Heart left ventricle (tissue), 16 donors: ENCODE measurements around the gene CRYGN. TPM values are rescaled to one million over a fixed set of nuclear protein-coding genes. Genes with fewer than 3 reads are reported as not detected.

Source experiments
- ATAC-seq, 4 donors: fragments of 200-7000 bp; cut with Tn5 transposase; one replicate each; pipeline ENCODE4 v1.9.1; 2020 to 2022; ENCODE audit warnings: moderate library complexity in 4 of 4, mild to moderate bottlenecking in 3 of 4, moderate number of reproducible peaks in 1 of 4
- DNase-seq, 5 donors: peaks; one replicate each; pipeline ENCODE4 v3.0.0-alpha.2; 2020
- H3K27ac ChIP-seq, 12 donors: fragments of 200-600 bp; sonication (generic) in 4 of 12; one replicate each; pipeline versions ENCODE4 v1.5.0 to v1.8.0; 2016 to 2022; ENCODE audit warnings: mild to moderate bottlenecking in 2 of 12
- H3K27me3 ChIP-seq, 9 donors: fragments of 200-600 bp; sonication (generic) in 2 of 9; one replicate each; pipeline versions ENCODE4 v1.5.1 to v1.8.0; 2016 to 2022; ENCODE audit warnings: mild to moderate bottlenecking in 3 of 9
- H3K36me3 ChIP-seq, 9 donors: fragments of 200-600 bp; sonication (generic) in 2 of 9; one replicate each; pipeline versions ENCODE4 v1.5.0 to v1.8.0; 2018 to 2022; ENCODE audit warnings: mild to moderate bottlenecking in 2 of 9
- H3K4me1 ChIP-seq, 12 donors: fragments of 200-600 bp; sonication (generic) in 4 of 12; one replicate each; pipeline versions ENCODE4 v1.5.0 to v1.8.0; 2016 to 2022; ENCODE audit warnings: mild to moderate bottlenecking in 3 of 12
- H3K4me3 ChIP-seq, 12 donors: fragments of 200-600 bp; sonication (generic) in 4 of 12; one replicate each; pipeline versions ENCODE4 v1.5.0 to v1.8.0; 2017 to 2022; ENCODE audit warnings: mild to moderate bottlenecking in 9 of 12, moderate library complexity in 4 of 12
- H3K9me3 ChIP-seq, 12 donors: fragments of 200-600 bp; sonication (generic) in 4 of 12; one replicate each; pipeline versions ENCODE4 v1.5.0 to v1.8.0; 2016 to 2022; ENCODE audit warnings: mild to moderate bottlenecking in 1 of 12
- POLR2A ChIP-seq, 2 donors: fragments of 450-650 bp; IDR thresholded peaks; one replicate each; pipeline ENCODE4 v1.6.1; 2017; ENCODE audit warnings: antibody characterized with exemption in 2 of 2, mild to moderate bottlenecking in 2 of 2, moderate library complexity in 2 of 2
- WGBS, 4 donors: extraction: QIAGEN DNeasy Blood & Tissue Kit in 2 of 4; methylation state at CpG; one replicate each; pipeline versions ENCODE4 v1.1.5 to v1.1.7; 2013 to 2018; 5-methylcytosine and 5-hydroxymethylcytosine counted together
- intact Hi-C, 10 donors: fragments of 100-400 bp; cut with DNase I; formaldehyde crosslinking; loops; one replicate each; pipeline versions ENCODE4 v1.11.1 to v1.14.2; 2022
- polyA plus RNA-seq, 2 donors: library from polyadenylated mRNA; stranded (reverse); fragments of 200-250 nt; gene quantifications; one replicate each; pipeline ENCODE4 v1.2.3, GENCODE V29; 2013
- total RNA-seq, 9 donors: library from RNA; depleted of rRNA in 2 of 9; stranded (reverse); fragments of >200 nt in 2 of 9; fragmentation: NEBNext Ultra II Directional in 3 of 9; extraction: Animal tissue kit (Norgen Biotek cat#: 25700) in 3 of 9; gene quantifications; one replicate each; pipeline versions ENCODE4 v1.1.0 to v1.2.4, GENCODE V29; 2016 to 2023
- TF ChIP-seq, protein P1 (sequence below), 12 donors: fragments of 200-600 bp; sonication (generic) in 4 of 12; IDR thresholded peaks; one replicate each; pipeline versions ENCODE4 v1.5.0 to v1.8.0; 2018 to 2022; ENCODE audit warnings: antibody characterized with exemption in 12 of 12, mild to moderate bottlenecking in 5 of 12
- donor health status: ischemic (EF 13 %, LVEDD 7.1; RV severe dilation, severe dysfunction).
- donor health status: healthy with polysubstance abuse.
- donor health status: DM: no; HTN: yes; CAD: no.
- donor health status: DM: no; HTN: no; CAD: no.
- donor health status: ischemic (EF 25% LVEDD 6.9; RV normal size, moderate dysfunction).
- donor health status: ischemic (EF 25% LVEDD 5.7; RV mildly dilated, moderate dysfunction).
- donor health status: healthy.
- donor health status: DM: yes; HTN: yes; CAD: no.
- donor health status: ischemic (EF 35%, LVEDD 5.7; RV mildly dilated, moderate dysfunction).
- donor health status: nonischemic (EF 11% LVEDD 7.7; RV severe dilation, severe dysfunction).
- donor health status: DM: yes; HTN: yes; CAD: no.
- donor health status: PGD.
- donor health status: ischemic (EF 29% LVEDD 5.4; RV normal size, mild dysfunction).
- donor health status: nonischemic (EF 23%, LVEDD 6.1; RV moderate dilation, normal function).

Gene CRYGN
- total and polyA plus RNA-seq, 11 donors, result 0.50 to 0.52 TPM; not detected in 9

DNA sequence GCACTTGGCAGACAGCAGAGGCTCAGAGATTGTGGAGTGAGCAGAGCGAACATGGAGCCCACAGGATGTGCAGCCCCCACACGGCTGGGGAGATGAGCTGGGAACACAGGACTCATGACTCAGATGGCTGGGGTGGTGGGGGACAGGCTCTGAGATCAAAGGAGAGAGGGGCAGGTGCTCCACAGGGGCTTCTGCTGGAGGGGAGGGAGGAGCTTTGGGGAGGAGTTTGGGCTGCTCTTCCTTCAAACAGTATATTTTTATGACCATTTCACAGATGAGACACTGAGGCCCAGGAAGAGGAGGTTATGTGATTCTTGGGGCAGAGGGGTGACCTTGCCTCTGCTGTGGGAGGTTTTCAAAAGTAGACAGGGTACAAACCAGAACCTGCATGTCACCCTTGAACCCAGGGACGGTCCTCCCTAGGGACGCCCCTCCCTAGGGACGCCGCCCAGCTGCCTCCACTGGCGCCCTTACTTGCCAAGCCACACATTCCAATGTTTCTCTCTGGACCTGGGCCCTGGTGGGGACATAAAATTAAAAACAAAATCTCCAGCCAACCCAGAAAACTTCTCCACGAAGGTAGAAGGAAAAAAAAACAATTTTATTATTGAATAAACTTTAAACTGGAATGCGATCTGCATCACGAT lies 981 bp upstream of the CRYGN start:
- intact Hi-C loops, result no loop called here
- no peaks in the 10 kb centered on the region for H3K36me3 ChIP-seq
- DNase-seq (no peak), ATAC-seq (no peak)
- H3K27me3 ChIP-seq, result peaks cover 0 to 32% (median 6%) of the 10 kb centered on the region in 9 donors
- peak overlapping the region in 1 of 12 donors; percentile 55 for H3K27ac ChIP-seq
- H3K4me1 ChIP-seq, result peaks cover 0 to 18% (median 9%) of the 10 kb centered on the region in 12 donors
- 60 to 73% (median 67%) methylated on average over 10 of the region's 10 CpGs for WGBS, 4 donors
- no peaks in the 10 kb centered on the region for H3K9me3 ChIP-seq
- no peak overlapping the region for H3K4me3 ChIP-seq
- no peak for TF ChIP-seq POLR2A (IDR thresholded peaks at IDR 0.05)
- TF ChIP-seq, protein P1, sequence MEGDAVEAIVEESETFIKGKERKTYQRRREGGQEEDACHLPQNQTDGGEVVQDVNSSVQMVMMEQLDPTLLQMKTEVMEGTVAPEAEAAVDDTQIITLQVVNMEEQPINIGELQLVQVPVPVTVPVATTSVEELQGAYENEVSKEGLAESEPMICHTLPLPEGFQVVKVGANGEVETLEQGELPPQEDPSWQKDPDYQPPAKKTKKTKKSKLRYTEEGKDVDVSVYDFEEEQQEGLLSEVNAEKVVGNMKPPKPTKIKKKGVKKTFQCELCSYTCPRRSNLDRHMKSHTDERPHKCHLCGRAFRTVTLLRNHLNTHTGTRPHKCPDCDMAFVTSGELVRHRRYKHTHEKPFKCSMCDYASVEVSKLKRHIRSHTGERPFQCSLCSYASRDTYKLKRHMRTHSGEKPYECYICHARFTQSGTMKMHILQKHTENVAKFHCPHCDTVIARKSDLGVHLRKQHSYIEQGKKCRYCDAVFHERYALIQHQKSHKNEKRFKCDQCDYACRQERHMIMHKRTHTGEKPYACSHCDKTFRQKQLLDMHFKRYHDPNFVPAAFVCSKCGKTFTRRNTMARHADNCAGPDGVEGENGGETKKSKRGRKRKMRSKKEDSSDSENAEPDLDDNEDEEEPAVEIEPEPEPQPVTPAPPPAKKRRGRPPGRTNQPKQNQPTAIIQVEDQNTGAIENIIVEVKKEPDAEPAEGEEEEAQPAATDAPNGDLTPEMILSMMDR (IDR thresholded peaks at IDR 0.05), result no peak

DNA sequence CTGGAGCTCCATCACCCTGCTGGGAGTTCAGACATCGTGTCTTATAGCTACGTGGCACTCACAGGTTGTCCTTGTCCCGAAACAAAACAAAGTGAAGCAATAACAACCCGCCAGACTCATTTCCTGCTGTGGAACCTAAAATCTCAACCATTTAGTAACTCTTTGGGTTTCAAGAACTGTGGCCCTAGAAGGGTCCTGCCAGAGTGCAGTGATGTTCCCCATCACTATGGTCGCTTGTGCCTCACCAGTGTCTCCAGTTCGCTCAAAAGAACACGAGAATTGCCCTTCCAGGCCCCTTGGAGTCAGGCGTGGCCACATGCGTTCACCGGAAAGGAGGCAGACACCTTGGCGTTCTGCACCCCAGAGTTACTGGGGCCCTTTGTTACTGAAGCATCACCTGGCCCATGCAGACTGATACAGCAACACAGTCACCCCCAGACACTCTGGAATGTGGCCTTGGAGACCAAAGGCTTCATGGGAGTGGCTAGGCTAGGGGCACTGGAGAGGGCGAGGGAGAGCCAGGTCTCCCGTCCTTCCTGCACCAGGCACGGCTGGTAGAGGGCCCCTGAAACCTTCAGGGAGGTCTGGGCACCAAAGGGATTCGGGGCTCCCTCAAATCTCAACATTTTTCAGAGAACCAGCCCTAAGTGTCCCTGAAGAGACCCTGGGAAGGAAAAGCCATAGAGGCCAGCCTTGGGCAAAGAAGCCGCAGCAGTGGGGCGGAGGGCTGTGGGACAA lies 908 bp downstream of the CRYGN start:
- intact Hi-C loops, result loop anchor here in 2 of 10 donors (10.0 kb wide), 1 partner anchor 54 kb away; no protein-coding TSS in a partner anchor
- ATAC-seq, result no peak
- Histone ChIP-seq H3K36me3 (no peaks in the 10 kb centered on the region), H3K9me3 (no peaks in the 10 kb centered on the region), H3K4me3 (no peak overlapping the region), H3K27ac (no peak overlapping the region), H3K27me3 (peaks cover 0 to 32% (median 6%) of the 10 kb centered on the region in 9 donors), H3K4me1 (peaks cover 0 to 18% (median 9%) of the 10 kb centered on the region in 12 donors)
- no peak for TF ChIP-seq POLR2A (IDR thresholded peaks at IDR 0.05)
- TF ChIP-seq, protein P1 (IDR thresholded peaks at IDR 0.05), result no peak
- no peak for DNase-seq
- WGBS, 4 donors, result 91 to 95% (median 93%) methylated on average over 17 of the region's 17 CpGs

- TF ChIP-seq POLR2A (IDR thresholded peaks at IDR 0.05), result no peak
- TF ChIP-seq, protein P1 (IDR thresholded peaks at IDR 0.05), result no peak
- Histone ChIP-seq H3K27me3 (peaks cover 0 to 32% (median 6%) of the 10 kb centered on the region in 9 donors), H3K9me3 (no peaks in the 10 kb centered on the region), H3K36me3 (no peaks in the 10 kb centered on the region), H3K4me3 (no peak overlapping the region), H3K4me1 (peaks cover 0 to 18% (median 9%) of the 10 kb centered on the region in 12 donors), H3K27ac (no peak overlapping the region)
- WGBS, 4 donors, result 87 to 93% (median 91%) methylated on average over 23 of the region's 23 CpGs
- DNase-seq (no peak), ATAC-seq (no peak)
- intact Hi-C loops, result loop anchor here in 2 of 10 donors (10.0 kb wide), 1 partner anchor 53 kb away; no protein-coding TSS in a partner anchor
These were observed 1.9 kb downstream of the CRYGN start for GRCh38 chr7:151437866-151438516.

DNA sequence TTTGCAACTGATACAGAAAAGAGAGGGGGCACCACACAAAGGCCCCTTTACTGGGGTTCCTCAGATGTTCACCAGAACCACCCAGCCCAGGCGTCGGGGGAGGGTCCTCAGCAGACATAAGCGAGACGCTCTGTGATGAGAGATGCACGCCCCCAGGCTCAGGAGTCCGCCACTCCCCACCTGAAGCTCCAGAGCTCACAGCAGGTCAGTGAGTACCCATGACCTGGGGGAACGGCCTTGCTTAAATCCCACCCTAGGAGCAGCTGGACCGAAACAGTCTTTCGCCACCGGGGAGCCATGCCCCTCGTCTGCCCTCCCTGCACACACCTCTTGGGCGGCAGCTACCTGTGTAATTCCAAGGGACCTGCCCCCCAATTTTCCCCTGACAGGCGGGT lies 2.8 kb downstream of the CRYGN start:
- WGBS, 4 donors, result 89 to 95% (median 91%) methylated on average over 7 to 13 of the region's 13 CpGs
- peak overlapping the region in 2 of 12 donors; percentile 24 to 62 for H3K27ac ChIP-seq
- H3K27me3 ChIP-seq, result peaks cover 0 to 32% (median 6%) of the 10 kb centered on the region in 9 donors
- intact Hi-C loops, result loop anchor here in 2 of 10 donors (10.0 kb wide), 1 partner anchor 52 kb away; no protein-coding TSS in a partner anchor
- H3K9me3 ChIP-seq, result no peaks in the 10 kb centered on the region
- H3K4me3 ChIP-seq, result no peak overlapping the region
- H3K4me1 ChIP-seq, result peaks cover 0 to 18% (median 9%) of the 10 kb centered on the region in 12 donors
- ATAC-seq (no peak), DNase-seq (no peak)
- H3K36me3 ChIP-seq, result no peaks in the 10 kb centered on the region
- no peak for TF ChIP-seq POLR2A (IDR thresholded peaks at IDR 0.05)
- TF ChIP-seq, protein P1 (IDR thresholded peaks at IDR 0.05), result no peak
